OCI-LY1 (cell line): ENCODE measurements around the gene MED7.

Experiments
- CTCF ChIP-seq: fragments of 200-600 bp; sonication (generic), shearing (Covaris generic); IDR thresholded peaks from 2 replicates; pipeline ENCODE4 v1.5.1; 2017; ENCODE audit warnings: mild to moderate bottlenecking, antibody characterized with exemption, low read length, moderate library complexity, mixed read lengths
- EZH2 ChIP-seq: fragments of 200-600 bp; sonication (generic), shearing (Covaris generic); IDR thresholded peaks from 2 replicates; pipeline ENCODE4 v1.8.0; 2017; ENCODE audit warnings: borderline replicate concordance, mixed run types, mild to moderate bottlenecking, antibody characterized with exemption, low read length, moderate library complexity, mixed read lengths

GRCh38 chr5:157155297-157155696 lies 12.6 kb upstream of the MED7 start:
- no peak for TF ChIP-seq EZH2
- no peak for TF ChIP-seq CTCF
